ENCODE measurements around the gene UBE2L6. TPM values are rescaled to one million over a fixed set of nuclear protein-coding genes. Genes with fewer than 3 reads are reported as not detected.

The UBE2L6 gene
- total RNA-seq, 1 donor from 2014 or later = 48.1 TPM

DNA sequence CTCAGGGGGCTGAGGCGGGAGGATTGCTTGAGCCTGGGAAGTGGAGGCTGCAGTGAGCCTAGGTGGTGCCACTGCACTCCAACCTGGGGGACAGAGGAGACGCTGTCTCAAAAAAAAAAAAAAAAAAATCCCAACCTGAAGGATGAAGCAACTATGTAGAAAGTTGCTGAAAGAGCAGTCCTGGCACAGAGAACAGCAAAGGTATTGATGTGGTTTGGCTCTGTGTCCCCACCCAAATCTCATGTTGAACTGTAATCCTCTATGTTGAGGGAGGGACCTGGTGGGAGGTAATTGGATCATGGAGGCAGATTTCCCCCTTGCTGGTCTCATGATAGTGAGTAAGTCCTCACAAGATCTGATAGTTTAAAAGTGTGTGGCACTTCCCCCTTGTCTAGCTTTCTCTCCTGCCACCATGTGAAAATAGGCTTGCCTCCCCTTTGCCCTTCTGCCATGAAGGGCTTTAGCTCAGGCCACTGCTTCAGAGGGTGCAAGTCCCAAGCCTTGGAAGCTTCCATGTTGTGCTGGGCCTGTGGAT is 19.3 kb upstream of the UBE2L6 start:
- DNase-seq (ENCODE audit: extremely low spot score in 2 of 2) = no peak
- Histone ChIP-seq H3K9me3 (no peaks in the 10 kb centered on the region), H3K4me3 (no peak overlapping the region), H3K4me1 (no peaks in the 10 kb centered on the region), H3K36me3 (no peaks in the 10 kb centered on the region), H3K27ac (no peak overlapping the region), H3K27me3 (no peaks in the 10 kb centered on the region)
- intact Hi-C loops (cut with DNase I) = no loop called here
- TF ChIP-seq, protein P1, sequence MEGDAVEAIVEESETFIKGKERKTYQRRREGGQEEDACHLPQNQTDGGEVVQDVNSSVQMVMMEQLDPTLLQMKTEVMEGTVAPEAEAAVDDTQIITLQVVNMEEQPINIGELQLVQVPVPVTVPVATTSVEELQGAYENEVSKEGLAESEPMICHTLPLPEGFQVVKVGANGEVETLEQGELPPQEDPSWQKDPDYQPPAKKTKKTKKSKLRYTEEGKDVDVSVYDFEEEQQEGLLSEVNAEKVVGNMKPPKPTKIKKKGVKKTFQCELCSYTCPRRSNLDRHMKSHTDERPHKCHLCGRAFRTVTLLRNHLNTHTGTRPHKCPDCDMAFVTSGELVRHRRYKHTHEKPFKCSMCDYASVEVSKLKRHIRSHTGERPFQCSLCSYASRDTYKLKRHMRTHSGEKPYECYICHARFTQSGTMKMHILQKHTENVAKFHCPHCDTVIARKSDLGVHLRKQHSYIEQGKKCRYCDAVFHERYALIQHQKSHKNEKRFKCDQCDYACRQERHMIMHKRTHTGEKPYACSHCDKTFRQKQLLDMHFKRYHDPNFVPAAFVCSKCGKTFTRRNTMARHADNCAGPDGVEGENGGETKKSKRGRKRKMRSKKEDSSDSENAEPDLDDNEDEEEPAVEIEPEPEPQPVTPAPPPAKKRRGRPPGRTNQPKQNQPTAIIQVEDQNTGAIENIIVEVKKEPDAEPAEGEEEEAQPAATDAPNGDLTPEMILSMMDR (IDR thresholded peaks at IDR 0.05) = no peak
- TF ChIP-seq POLR2AphosphoS5 (IDR thresholded peaks at IDR 0.05; ENCODE audit: insufficient read depth in 1 of 2, low read depth in 1 of 2) = no peak
- TF ChIP-seq POLR2A (IDR thresholded peaks at IDR 0.05) = no peak

DNA sequence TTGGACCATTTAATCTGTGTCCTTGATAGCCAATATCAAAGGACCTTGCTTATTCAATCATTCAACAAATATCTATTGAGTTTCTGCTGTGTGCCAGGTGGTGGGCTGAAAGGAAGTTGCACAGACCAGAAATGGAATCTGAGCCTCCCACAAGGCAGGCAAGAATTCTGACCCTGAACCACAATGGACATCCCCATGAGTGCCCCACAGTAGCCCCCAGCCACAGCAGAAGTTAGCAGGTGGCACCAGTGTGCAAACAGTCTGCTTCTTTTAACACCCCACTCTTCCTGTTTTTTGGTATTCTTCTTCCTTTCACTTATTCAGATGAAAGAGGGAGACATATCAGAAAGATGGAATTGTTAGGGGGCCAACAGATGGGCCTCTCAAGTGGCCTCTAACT is 17.8 kb upstream of the UBE2L6 start:
- intact Hi-C loops (cut with DNase I) = no loop called here
- TF ChIP-seq, protein P1 (IDR thresholded peaks at IDR 0.05) = no peak
- no peak overlapping the region for H3K27ac ChIP-seq
- no peaks in the 10 kb centered on the region for H3K9me3 ChIP-seq
- DNase-seq (ENCODE audit: extremely low spot score in 2 of 2) = no peak
- no peaks in the 10 kb centered on the region for H3K36me3 ChIP-seq
- H3K4me1 ChIP-seq = no peaks in the 10 kb centered on the region
- H3K27me3 ChIP-seq = no peaks in the 10 kb centered on the region
- H3K4me3 ChIP-seq = no peak overlapping the region

DNA sequence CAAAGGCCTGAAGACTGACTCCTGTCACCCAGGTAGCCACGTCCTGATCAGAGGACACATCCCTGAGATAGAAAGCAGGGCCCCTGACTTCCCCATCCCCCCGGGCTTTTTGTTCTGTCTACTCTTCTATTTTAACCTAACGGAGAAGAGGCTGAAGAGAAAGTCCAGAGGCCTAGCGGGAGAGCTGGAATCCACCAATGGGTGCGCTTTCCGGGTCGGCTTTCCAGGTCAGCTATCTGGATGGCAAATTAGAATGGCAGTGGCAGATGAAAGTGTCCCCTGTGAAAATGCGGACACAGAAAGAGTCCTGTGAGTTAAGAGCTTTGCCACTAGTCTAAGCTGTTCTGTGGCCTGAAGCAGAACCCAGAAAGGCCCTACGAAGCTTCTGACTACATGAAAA is 16.9 kb upstream of the UBE2L6 start:
- H3K36me3 ChIP-seq = no peaks in the 10 kb centered on the region
- no peak for DNase-seq (ENCODE audit: extremely low spot score in 2 of 2)
- H3K4me1 ChIP-seq = no peaks in the 10 kb centered on the region
- H3K4me3 ChIP-seq = no peak overlapping the region
- no peaks in the 10 kb centered on the region for H3K9me3 ChIP-seq
- intact Hi-C loops (cut with DNase I) = no loop called here
- H3K27ac ChIP-seq = no peak overlapping the region
- no peak for TF ChIP-seq POLR2AphosphoS5 (IDR thresholded peaks at IDR 0.05; ENCODE audit: insufficient read depth in 1 of 2, low read depth in 1 of 2)
- no peak for TF ChIP-seq POLR2A (IDR thresholded peaks at IDR 0.05)
- TF ChIP-seq, protein P1 (IDR thresholded peaks at IDR 0.05) = no peak
- H3K27me3 ChIP-seq = no peaks in the 10 kb centered on the region

DNA sequence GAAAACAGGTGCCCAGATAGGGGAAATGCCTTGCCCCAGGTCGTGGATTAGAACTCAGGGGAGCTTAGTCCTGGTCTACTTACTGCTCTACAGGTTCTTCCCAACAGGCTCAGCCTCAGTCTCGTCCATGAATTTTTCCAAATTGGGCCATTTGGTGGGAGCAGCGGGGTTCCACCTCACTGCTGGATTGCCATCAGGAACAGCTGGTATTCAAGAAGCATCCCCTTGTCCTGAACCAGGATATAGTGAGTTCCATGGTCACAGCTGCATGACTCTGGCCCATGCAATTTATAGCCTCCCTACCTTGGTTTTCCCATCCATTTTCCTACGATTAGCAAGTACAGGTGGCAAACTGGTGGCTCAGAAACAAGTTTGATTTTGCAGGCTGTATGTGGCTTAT is 6.6 kb upstream of the UBE2L6 start:
- no peaks in the 10 kb centered on the region for H3K9me3 ChIP-seq
- no peak overlapping the region for H3K4me3 ChIP-seq
- peaks cover 8% of the 10 kb centered on the region for H3K4me1 ChIP-seq
- H3K27ac ChIP-seq = no peak overlapping the region
- no peak for TF ChIP-seq POLR2AphosphoS5 (IDR thresholded peaks at IDR 0.05; ENCODE audit: insufficient read depth in 1 of 2, low read depth in 1 of 2)
- no peak for TF ChIP-seq POLR2A (IDR thresholded peaks at IDR 0.05)
- TF ChIP-seq, protein P1 (IDR thresholded peaks at IDR 0.05) = no peak
- H3K36me3 ChIP-seq = no peaks in the 10 kb centered on the region
- DNase-seq (ENCODE audit: extremely low spot score in 2 of 2) = no peak
- no peaks in the 10 kb centered on the region for H3K27me3 ChIP-seq
- intact Hi-C loops (cut with DNase I) = no loop called here

DNA sequence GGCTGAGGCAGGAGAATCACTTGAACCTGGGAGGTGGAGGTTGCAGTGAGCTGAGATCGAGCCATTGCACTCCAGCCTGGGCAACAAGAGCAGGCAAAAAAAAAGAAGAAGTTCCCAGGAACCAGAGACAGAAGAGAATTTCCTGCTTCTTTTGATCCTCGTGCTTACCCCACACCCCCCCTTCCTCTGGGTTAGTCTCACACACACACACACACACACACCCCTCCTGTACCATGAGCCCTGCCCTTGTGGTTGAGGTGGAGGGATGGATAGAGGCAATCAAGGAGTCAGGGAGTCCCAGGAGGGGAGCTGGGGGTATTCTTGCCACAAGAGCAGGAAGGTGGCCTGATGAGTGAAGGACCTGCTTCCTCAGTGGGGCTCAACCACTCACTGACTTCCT is 4.1 kb upstream of the UBE2L6 start:
- H3K36me3 ChIP-seq = no peaks in the 10 kb centered on the region
- intact Hi-C loops (cut with DNase I) = no loop called here
- no peak overlapping the region for H3K27ac ChIP-seq
- no peaks in the 10 kb centered on the region for H3K27me3 ChIP-seq
- H3K4me1 ChIP-seq = peaks cover 20% of the 10 kb centered on the region
- no peak for TF ChIP-seq POLR2AphosphoS5 (IDR thresholded peaks at IDR 0.05; ENCODE audit: insufficient read depth in 1 of 2, low read depth in 1 of 2)
- TF ChIP-seq POLR2A (IDR thresholded peaks at IDR 0.05) = no peak
- TF ChIP-seq, protein P1 (IDR thresholded peaks at IDR 0.05) = no peak
- no peak overlapping the region for H3K4me3 ChIP-seq
- no peak for DNase-seq (ENCODE audit: extremely low spot score in 2 of 2)
- no peaks in the 10 kb centered on the region for H3K9me3 ChIP-seq

Data from vagina (tissue), 2 donors.